GM23338 (cell line): ENCODE data around the gene INTS13. TPM values are rescaled to one million over a fixed set of nuclear protein-coding genes. Genes with fewer than 3 reads are reported as not detected.

Experiments used
- CREB1 ChIP-seq: fragments of 250-450 bp; sonication (Bioruptor Pico); IDR thresholded peaks from 2 replicates; pipeline ENCODE4 v1.5.0; 2020; ENCODE audit warnings: low read depth, mild to moderate bottlenecking, moderate library complexity
- EZH2 ChIP-seq: fragments of 200-600 bp; sonication (generic); IDR thresholded peaks from one replicate; pipeline ENCODE4 v1.8.0; 2017; ENCODE audit warnings: antibody characterized with exemption, mild to moderate bottlenecking, low read depth; ENCODE audit not compliant: unreplicated experiment
- EZH2phosphoT487 ChIP-seq: fragments of 200-600 bp; sonication (generic); IDR thresholded peaks from one replicate; pipeline ENCODE4 v1.8.1; 2018; ENCODE audit warnings: antibody characterized with exemption; ENCODE audit not compliant: unreplicated experiment
- POLR2AphosphoS5 ChIP-seq: IDR thresholded peaks from 2 replicates; pipeline ENCODE4 v1.6.1; 2016; ENCODE audit warnings: antibody characterized with exemption, low read depth
- ZNF331 ChIP-seq: fragments of 250-450 bp; sonication (Bioruptor Pico); IDR thresholded peaks from 2 replicates; pipeline ENCODE4 v1.5.0; 2020; ENCODE audit warnings: low read depth, mild to moderate bottlenecking, moderate library complexity
- polyA plus RNA-seq: library from polyadenylated mRNA; unstranded; fragments of >200 nt; fragmentation: Nextera tagmentation; extraction: Ambion mirVana; gene quantifications from 2 replicates; pipeline ENCODE4 v1.2.1, GENCODE V29; 2016
- total RNA-seq: library from RNA; depleted of rRNA; stranded (reverse); fragments of >200 nt; shearing (Covaris generic); gene quantifications from 2 replicates; pipeline ENCODE4 v1.2.3, GENCODE V29; 2014
- TF ChIP-seq, protein P1 (sequence below): fragments of 250-450 bp; sonication (Bioruptor Pico); IDR thresholded peaks from 2 replicates; pipeline ENCODE4 v1.5.0; 2020; ENCODE audit warnings: mild to moderate bottlenecking, moderate library complexity
- TF ChIP-seq, protein P2 (sequence below): IDR thresholded peaks from 2 replicates; pipeline ENCODE4 v1.6.1; 2016; ENCODE audit warnings: antibody characterized with exemption
- TF ChIP-seq, protein P3 (sequence below): IDR thresholded peaks from one replicate; pipeline ENCODE4 v1.6.1; 2018; ENCODE audit warnings: antibody characterized with exemption; ENCODE audit not compliant: unreplicated experiment

Gene INTS13
- total and polyA plus RNA-seq, 2 experiments from 2014 or later = 91.3 to 94.1 TPM

DNA sequence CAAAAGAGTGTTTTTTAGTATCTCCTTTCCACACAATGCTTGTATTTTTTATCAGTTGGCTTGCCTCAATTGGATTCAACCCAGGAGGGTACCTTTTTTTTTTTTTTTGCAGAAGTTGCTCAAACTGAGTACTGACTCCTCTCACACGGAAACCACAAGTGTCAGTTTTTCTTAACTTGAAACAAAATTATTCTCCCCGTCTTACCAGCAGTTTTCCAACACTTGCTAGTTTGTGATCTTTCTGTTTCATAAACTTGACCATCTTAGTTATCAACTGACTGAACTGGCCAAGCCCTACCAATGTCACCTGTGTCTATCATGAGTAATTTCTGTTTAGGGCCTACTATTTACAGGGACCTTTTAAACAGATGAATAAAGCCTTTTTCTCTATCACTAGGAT lies 70.7 kb downstream of the INTS13 start (continued):
- TF ChIP-seq, protein P1, sequence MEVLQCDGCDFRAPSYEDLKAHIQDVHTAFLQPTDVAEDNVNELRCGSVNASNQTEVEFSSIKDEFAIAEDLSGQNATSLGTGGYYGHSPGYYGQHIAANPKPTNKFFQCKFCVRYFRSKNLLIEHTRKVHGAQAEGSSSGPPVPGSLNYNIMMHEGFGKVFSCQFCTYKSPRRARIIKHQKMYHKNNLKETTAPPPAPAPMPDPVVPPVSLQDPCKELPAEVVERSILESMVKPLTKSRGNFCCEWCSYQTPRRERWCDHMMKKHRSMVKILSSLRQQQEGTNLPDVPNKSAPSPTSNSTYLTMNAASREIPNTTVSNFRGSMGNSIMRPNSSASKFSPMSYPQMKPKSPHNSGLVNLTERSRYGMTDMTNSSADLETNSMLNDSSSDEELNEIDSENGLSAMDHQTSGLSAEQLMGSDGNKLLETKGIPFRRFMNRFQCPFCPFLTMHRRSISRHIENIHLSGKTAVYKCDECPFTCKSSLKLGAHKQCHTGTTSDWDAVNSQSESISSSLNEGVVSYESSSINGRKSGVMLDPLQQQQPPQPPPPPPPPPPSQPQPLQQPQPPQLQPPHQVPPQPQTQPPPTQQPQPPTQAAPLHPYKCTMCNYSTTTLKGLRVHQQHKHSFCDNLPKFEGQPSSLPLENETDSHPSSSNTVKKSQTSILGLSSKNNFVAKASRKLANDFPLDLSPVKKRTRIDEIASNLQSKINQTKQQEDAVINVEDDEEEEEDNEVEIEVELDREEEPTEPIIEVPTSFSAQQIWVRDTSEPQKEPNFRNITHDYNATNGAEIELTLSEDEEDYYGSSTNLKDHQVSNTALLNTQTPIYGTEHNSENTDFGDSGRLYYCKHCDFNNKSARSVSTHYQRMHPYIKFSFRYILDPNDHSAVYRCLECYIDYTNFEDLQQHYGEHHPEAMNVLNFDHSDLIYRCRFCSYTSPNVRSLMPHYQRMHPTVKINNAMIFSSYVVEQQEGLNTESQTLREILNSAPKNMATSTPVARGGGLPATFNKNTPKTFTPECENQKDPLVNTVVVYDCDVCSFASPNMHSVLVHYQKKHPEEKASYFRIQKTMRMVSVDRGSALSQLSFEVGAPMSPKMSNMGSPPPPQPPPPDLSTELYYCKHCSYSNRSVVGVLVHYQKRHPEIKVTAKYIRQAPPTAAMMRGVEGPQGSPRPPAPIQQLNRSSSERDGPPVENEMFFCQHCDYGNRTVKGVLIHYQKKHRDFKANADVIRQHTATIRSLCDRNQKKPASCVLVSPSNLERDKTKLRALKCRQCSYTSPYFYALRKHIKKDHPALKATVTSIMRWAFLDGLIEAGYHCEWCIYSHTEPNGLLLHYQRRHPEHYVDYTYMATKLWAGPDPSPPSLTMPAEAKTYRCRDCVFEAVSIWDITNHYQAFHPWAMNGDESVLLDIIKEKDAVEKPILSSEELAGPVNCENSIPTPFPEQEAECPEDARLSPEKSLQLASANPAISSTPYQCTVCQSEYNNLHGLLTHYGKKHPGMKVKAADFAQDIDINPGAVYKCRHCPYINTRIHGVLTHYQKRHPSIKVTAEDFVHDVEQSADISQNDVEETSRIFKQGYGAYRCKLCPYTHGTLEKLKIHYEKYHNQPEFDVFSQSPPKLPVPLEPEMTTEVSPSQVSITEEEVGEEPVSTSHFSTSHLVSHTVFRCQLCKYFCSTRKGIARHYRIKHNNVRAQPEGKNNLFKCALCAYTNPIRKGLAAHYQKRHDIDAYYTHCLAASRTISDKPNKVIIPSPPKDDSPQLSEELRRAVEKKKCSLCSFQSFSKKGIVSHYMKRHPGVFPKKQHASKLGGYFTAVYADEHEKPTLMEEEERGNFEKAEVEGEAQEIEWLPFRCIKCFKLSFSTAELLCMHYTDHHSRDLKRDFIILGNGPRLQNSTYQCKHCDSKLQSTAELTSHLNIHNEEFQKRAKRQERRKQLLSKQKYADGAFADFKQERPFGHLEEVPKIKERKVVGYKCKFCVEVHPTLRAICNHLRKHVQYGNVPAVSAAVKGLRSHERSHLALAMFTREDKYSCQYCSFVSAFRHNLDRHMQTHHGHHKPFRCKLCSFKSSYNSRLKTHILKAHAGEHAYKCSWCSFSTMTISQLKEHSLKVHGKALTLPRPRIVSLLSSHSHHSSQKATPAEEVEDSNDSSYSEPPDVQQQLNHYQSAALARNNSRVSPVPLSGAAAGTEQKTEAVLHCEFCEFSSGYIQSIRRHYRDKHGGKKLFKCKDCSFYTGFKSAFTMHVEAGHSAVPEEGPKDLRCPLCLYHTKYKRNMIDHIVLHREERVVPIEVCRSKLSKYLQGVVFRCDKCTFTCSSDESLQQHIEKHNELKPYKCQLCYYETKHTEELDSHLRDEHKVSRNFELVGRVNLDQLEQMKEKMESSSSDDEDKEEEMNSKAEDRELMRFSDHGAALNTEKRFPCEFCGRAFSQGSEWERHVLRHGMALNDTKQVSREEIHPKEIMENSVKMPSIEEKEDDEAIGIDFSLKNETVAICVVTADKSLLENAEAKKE (CRISPR knock-in tag) = no peak
- TF ChIP-seq, protein P2, sequence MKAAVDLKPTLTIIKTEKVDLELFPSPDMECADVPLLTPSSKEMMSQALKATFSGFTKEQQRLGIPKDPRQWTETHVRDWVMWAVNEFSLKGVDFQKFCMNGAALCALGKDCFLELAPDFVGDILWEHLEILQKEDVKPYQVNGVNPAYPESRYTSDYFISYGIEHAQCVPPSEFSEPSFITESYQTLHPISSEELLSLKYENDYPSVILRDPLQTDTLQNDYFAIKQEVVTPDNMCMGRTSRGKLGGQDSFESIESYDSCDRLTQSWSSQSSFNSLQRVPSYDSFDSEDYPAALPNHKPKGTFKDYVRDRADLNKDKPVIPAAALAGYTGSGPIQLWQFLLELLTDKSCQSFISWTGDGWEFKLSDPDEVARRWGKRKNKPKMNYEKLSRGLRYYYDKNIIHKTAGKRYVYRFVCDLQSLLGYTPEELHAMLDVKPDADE = no peak
- TF ChIP-seq POLR2AphosphoS5 (no peak), ZNF331 (CRISPR knock-in tag) (no peak), EZH2phosphoT487 (no peak), EZH2 (no peak), CREB1 (no peak)
- TF ChIP-seq, protein P3, sequence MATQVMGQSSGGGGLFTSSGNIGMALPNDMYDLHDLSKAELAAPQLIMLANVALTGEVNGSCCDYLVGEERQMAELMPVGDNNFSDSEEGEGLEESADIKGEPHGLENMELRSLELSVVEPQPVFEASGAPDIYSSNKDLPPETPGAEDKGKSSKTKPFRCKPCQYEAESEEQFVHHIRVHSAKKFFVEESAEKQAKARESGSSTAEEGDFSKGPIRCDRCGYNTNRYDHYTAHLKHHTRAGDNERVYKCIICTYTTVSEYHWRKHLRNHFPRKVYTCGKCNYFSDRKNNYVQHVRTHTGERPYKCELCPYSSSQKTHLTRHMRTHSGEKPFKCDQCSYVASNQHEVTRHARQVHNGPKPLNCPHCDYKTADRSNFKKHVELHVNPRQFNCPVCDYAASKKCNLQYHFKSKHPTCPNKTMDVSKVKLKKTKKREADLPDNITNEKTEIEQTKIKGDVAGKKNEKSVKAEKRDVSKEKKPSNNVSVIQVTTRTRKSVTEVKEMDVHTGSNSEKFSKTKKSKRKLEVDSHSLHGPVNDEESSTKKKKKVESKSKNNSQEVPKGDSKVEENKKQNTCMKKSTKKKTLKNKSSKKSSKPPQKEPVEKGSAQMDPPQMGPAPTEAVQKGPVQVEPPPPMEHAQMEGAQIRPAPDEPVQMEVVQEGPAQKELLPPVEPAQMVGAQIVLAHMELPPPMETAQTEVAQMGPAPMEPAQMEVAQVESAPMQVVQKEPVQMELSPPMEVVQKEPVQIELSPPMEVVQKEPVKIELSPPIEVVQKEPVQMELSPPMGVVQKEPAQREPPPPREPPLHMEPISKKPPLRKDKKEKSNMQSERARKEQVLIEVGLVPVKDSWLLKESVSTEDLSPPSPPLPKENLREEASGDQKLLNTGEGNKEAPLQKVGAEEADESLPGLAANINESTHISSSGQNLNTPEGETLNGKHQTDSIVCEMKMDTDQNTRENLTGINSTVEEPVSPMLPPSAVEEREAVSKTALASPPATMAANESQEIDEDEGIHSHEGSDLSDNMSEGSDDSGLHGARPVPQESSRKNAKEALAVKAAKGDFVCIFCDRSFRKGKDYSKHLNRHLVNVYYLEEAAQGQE = no peak
